PC-9 (cell line): Measurements from ENCODE around the gene HES7. TPM values are rescaled to one million over a fixed set of nuclear protein-coding genes. Genes with fewer than 3 reads are reported as not detected.

Experiments used
- BruUV-seq: library from RNA; stranded (reverse); fragments of 400-500 nt; replicated peaks from 2 replicates; lab custom pipeline; 2021; lab: Mats Ljungman, UMichigan
- CTCF ChIA-PET: fragments of 300-600 bp; sonication (Branson Sonifier 250); formaldehyde crosslinking; loops from one replicate; lab custom pipeline; 2022; ENCODE audit warnings: antibody characterized with exemption; lab: Charles Lee
- POLR2A ChIA-PET: fragments of 300-600 bp; sonication (Branson Sonifier 250); formaldehyde crosslinking; loops from one replicate; lab custom pipeline; 2022; ENCODE audit warnings: antibody characterized with exemption; ENCODE audit not compliant: unreplicated experiment; lab: Charles Lee
- DNase-seq, 2 experiments: peaks; one replicate each; pipeline versions ENCODE4 v3.0.0 to v3.0.0-alpha.2; 2015 to 2022; ENCODE audit warnings: mixed read lengths in 1 of 2
- H2AFZ ChIP-seq: fragments of 200-600 bp; sonication (generic); 2 replicates; pipeline ENCODE4 v1.8.1; 2017; ENCODE audit warnings: antibody characterized with exemption
- H3F3A ChIP-seq: fragments of 200-600 bp; sonication (generic); 2 replicates; pipeline ENCODE4 v1.8.1; 2017; ENCODE audit warnings: antibody characterized with exemption, mild to moderate bottlenecking, low read depth; ENCODE audit not compliant: insufficient read depth
- H3K27ac ChIP-seq: fragments of 200-600 bp; sonication (generic); 2 replicates; pipeline ENCODE4 v1.6.1; 2016; ENCODE audit warnings: mixed run types
- H3K27me3 ChIP-seq: fragments of 200-600 bp; sonication (generic); 2 replicates; pipeline ENCODE4 v1.6.1; 2016; ENCODE audit warnings: low read depth, mixed run types; ENCODE audit not compliant: insufficient read depth
- H3K36me3 ChIP-seq: fragments of 200-600 bp; sonication (generic); 2 replicates; pipeline ENCODE4 v1.6.1; 2016; ENCODE audit warnings: low read depth, mixed run types
- H3K4me1 ChIP-seq: fragments of 200-600 bp; sonication (generic); replicated peaks from 2 replicates; pipeline ENCODE4 v1.6.1; 2016; ENCODE audit warnings: mixed run types; ENCODE audit not compliant: insufficient read depth
- H3K4me2 ChIP-seq: fragments of 200-600 bp; sonication (generic); 2 replicates; pipeline ENCODE4 v1.6.1; 2017; ENCODE audit warnings: mixed run types
- H3K4me3 ChIP-seq: fragments of 200-600 bp; sonication (generic); 2 replicates; pipeline ENCODE4 v1.6.1; 2016; ENCODE audit warnings: mixed run types
- H3K79me2 ChIP-seq: fragments of 200-600 bp; sonication (generic); 2 replicates; pipeline ENCODE4 v1.6.1; 2017; ENCODE audit warnings: low read depth, mixed run types
- H3K9me2 ChIP-seq: fragments of 200-600 bp; sonication (generic); 2 replicates; pipeline ENCODE4 v1.8.1; 2017; ENCODE audit warnings: mild to moderate bottlenecking; ENCODE audit not compliant: insufficient read depth
- H3K9me3 ChIP-seq: fragments of 200-600 bp; sonication (generic); 2 replicates; pipeline ENCODE4 v1.8.1; 2016; ENCODE audit warnings: low read depth; ENCODE audit not compliant: insufficient read depth
- H4K20me1 ChIP-seq: fragments of 200-600 bp; sonication (generic); 2 replicates; pipeline ENCODE4 v1.8.1; 2017; ENCODE audit not compliant: insufficient read depth
- CTCF ChIP-seq: fragments of 200-600 bp; sonication (generic); conservative IDR thresholded peaks from 2 replicates; pipeline ENCODE4 v1.6.1; 2017; ENCODE audit warnings: mixed run types, antibody characterized with exemption, mild to moderate bottlenecking, moderate library complexity
- EZH2 ChIP-seq: fragments of 200-600 bp; sonication (generic); IDR thresholded peaks from 2 replicates; pipeline ENCODE4 v1.8.0; 2017; ENCODE audit warnings: antibody characterized with exemption, low read depth
- intact Hi-C: fragments of 100-400 bp; cut with micrococcal nuclease; formaldehyde crosslinking; loops from one replicate; pipeline ENCODE4 v1.10.0; 2022; ENCODE audit not compliant: unreplicated experiment
- total RNA-seq: library from RNA; stranded (reverse); gene quantifications from 2 replicates; pipeline ENCODE4 v1.2.3, GENCODE V29; 2021

HES7 gene
- total RNA-seq, 1 experiment from 2014 or later, result 2.6 TPM

GRCh38 chr17:8103549-8103948 is 20.4 kb downstream of the HES7 start:
- no peaks in the 10 kb centered on the region for H3F3A ChIP-seq
- intact Hi-C loops, result no loop called here
- ChIA-PET POLR2A (no interaction called here), CTCF (no interaction called here)
- TF ChIP-seq EZH2 (no peak), CTCF (no peak)
- H2AFZ ChIP-seq, result no peak overlapping the region
- no peak overlapping the region for H3K4me3 ChIP-seq
- BruUV-seq, result no TSS peak
- H4K20me1 ChIP-seq, result no peaks in the 10 kb centered on the region
- H3K27me3 ChIP-seq, result no peaks in the 10 kb centered on the region
- no peaks in the 10 kb centered on the region for H3K36me3 ChIP-seq
- H3K79me2 ChIP-seq, result no peaks in the 10 kb centered on the region
- DNase-seq, result no peak
- H3K27ac ChIP-seq, result no peak overlapping the region
- no peaks in the 10 kb centered on the region for H3K9me3 ChIP-seq
- no peak overlapping the region for H3K4me2 ChIP-seq
- H3K4me1 ChIP-seq, result no peaks in the 10 kb centered on the region
- no peaks in the 10 kb centered on the region for H3K9me2 ChIP-seq

DNA sequence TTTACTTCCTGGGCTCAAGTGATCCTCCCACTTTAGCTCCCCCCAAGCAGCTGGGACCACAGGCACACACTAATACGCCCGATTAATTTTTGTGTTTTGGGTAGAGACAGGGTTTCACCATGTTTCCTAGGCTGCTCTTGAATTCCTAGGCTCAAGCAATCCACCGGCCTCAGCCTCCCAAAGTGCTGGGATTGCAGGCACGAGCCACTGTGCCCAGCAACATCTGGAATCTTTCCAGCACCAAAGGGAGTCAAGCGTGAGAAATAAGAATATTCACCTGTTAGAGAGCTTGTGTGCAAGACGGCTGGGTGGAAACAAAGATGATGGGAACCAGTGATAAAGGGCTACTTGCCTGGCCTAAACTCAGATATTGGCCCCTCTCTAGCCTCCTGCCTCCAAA is 22.2 kb downstream of the HES7 start:
- Histone ChIP-seq H3K79me2 (no peaks in the 10 kb centered on the region), H3F3A (no peaks in the 10 kb centered on the region), H3K4me1 (no peaks in the 10 kb centered on the region), H3K4me2 (no peak overlapping the region), H4K20me1 (no peaks in the 10 kb centered on the region), H3K9me3 (no peaks in the 10 kb centered on the region), H3K36me3 (no peaks in the 10 kb centered on the region), H3K27ac (no peak overlapping the region), H3K27me3 (no peaks in the 10 kb centered on the region), H3K9me2 (no peaks in the 10 kb centered on the region), H2AFZ (no peak overlapping the region), H3K4me3 (no peak overlapping the region)
- ChIA-PET CTCF (interaction anchor here (2.1 kb wide), 1 partner anchor 11 kb away, joined by 8 read pairs; no protein-coding TSS in a partner anchor), POLR2A (interaction anchor here (0.7 kb wide), 1 partner anchor 80 kb away, joined by 3 read pairs; no protein-coding TSS in a partner anchor)
- DNase-seq, result no peak
- TF ChIP-seq EZH2 (no peak), CTCF (no peak)
- no TSS peak for BruUV-seq
- intact Hi-C loops, result no loop called here

- H3K4me2 ChIP-seq, result no peak overlapping the region
- no peak overlapping the region for H3K4me3 ChIP-seq
- H3K27ac ChIP-seq, result no peak overlapping the region
- H2AFZ ChIP-seq, result no peak overlapping the region
- H4K20me1 ChIP-seq, result no peaks in the 10 kb centered on the region
- no peak for TF ChIP-seq EZH2
- ChIA-PET CTCF (interaction anchor here (0.5 to 2.1 kb wide), 3 partner anchors 10 to 902 kb away, joined by 3 to 8 read pairs (median 4); no protein-coding TSS in a partner anchor), POLR2A (interaction anchor here (0.6 to 0.7 kb wide), 2 partner anchors 79 to 182 kb away, joined by 3 read pairs; no protein-coding TSS in a partner anchor)
- H3K4me1 ChIP-seq, result no peaks in the 10 kb centered on the region
- DNase-seq, result no peak
- no peaks in the 10 kb centered on the region for H3K27me3 ChIP-seq
- H3K9me2 ChIP-seq, result no peaks in the 10 kb centered on the region
- no peaks in the 10 kb centered on the region for H3K36me3 ChIP-seq
- no TSS peak for BruUV-seq
- H3K79me2 ChIP-seq, result no peaks in the 10 kb centered on the region
- no peaks in the 10 kb centered on the region for H3F3A ChIP-seq
- intact Hi-C loops, result no loop called here
- no peaks in the 10 kb centered on the region for H3K9me3 ChIP-seq
Observed at GRCh38 chr17:8100763-8101162, 23.1 kb downstream of the HES7 start.
